Measurements from ENCODE around the gene CCL4L2.

- TF ChIP-seq, protein P1, sequence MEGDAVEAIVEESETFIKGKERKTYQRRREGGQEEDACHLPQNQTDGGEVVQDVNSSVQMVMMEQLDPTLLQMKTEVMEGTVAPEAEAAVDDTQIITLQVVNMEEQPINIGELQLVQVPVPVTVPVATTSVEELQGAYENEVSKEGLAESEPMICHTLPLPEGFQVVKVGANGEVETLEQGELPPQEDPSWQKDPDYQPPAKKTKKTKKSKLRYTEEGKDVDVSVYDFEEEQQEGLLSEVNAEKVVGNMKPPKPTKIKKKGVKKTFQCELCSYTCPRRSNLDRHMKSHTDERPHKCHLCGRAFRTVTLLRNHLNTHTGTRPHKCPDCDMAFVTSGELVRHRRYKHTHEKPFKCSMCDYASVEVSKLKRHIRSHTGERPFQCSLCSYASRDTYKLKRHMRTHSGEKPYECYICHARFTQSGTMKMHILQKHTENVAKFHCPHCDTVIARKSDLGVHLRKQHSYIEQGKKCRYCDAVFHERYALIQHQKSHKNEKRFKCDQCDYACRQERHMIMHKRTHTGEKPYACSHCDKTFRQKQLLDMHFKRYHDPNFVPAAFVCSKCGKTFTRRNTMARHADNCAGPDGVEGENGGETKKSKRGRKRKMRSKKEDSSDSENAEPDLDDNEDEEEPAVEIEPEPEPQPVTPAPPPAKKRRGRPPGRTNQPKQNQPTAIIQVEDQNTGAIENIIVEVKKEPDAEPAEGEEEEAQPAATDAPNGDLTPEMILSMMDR (IDR thresholded peaks at IDR 0.05) = no peak
- TF ChIP-seq EP300 (IDR thresholded peaks at IDR 0.05) = no peak
- peak in 1 of 2 donors; percentile 30 for TF ChIP-seq POLR2A (IDR thresholded peaks at IDR 0.05)
Measured at GRCh38 chr17:36183001-36183971, 27.6 kb upstream of the CCL4L2 start.
